Nephron progenitor cell (in vitro differentiated cells): ENCODE measurements around the gene PRRC2B.

Source experiments
- DNase-seq: peaks from one replicate; pipeline ENCODE4 v3.0.0; 2021
- H3K27ac Mint-ChIP-seq: 2 replicates; pipeline ENCODE4 v1.8.0; 2021; ENCODE audit warnings: mild to moderate bottlenecking, moderate library complexity, mixed read lengths
- H3K27me3 Mint-ChIP-seq: 2 replicates; pipeline ENCODE4 v1.8.0; 2021; ENCODE audit warnings: mild to moderate bottlenecking, low read depth, mixed read lengths; ENCODE audit not compliant: poor library complexity
- H3K36me3 Mint-ChIP-seq: 2 replicates; pipeline ENCODE4 v1.8.0; 2021; ENCODE audit warnings: low read depth, mixed read lengths
- H3K4me1 Mint-ChIP-seq: 2 replicates; pipeline ENCODE4 v1.8.0; 2021; ENCODE audit warnings: mixed read lengths
- H3K4me3 Mint-ChIP-seq: 2 replicates; pipeline ENCODE4 v1.8.0; 2021; ENCODE audit warnings: mild to moderate bottlenecking, moderate library complexity, mixed read lengths
- H3K9me3 Mint-ChIP-seq: 2 replicates; pipeline ENCODE4 v1.8.0; 2021; ENCODE audit warnings: mild to moderate bottlenecking, moderate library complexity, mixed read lengths
- CTCF ChIP-seq: fragments of 200-600 bp; sonication (generic); IDR thresholded peaks from 2 replicates; pipeline ENCODE4 v1.5.0; 2021; ENCODE audit warnings: antibody characterized with exemption

The PRRC2B gene

GRCh38 chr9:131475111-131475955, 81.4 kb downstream of the PRRC2B start:
- no peaks in the 10 kb centered on the region for H3K27me3 Mint-ChIP-seq
- no peak overlapping the region for H3K4me3 Mint-ChIP-seq
- no peaks in the 10 kb centered on the region for H3K9me3 Mint-ChIP-seq
- H3K4me1 Mint-ChIP-seq: no peaks in the 10 kb centered on the region
- H3K27ac Mint-ChIP-seq: peak overlapping the region; percentile 93
- peaks cover 69% of the 10 kb centered on the region for H3K36me3 Mint-ChIP-seq
- DNase-seq: no peak
- TF ChIP-seq CTCF: no peak

- Mint-ChIP-seq H3K4me1 (no peaks in the 10 kb centered on the region), H3K4me3 (no peak overlapping the region), H3K27ac (no peak overlapping the region), H3K36me3 (peaks cover 63% of the 10 kb centered on the region), H3K27me3 (no peaks in the 10 kb centered on the region), H3K9me3 (no peaks in the 10 kb centered on the region)
- no peak for DNase-seq
- TF ChIP-seq CTCF: peak; percentile 14
These were observed 82.3 kb downstream of the PRRC2B start for GRCh38 chr9:131475956-131476776.

GRCh38 chr9:131476777-131477345, 83.0 kb downstream of the PRRC2B start:
- DNase-seq: no peak

GRCh38 chr9:131477367-131477766, 83.5 kb downstream of the PRRC2B start:
- Mint-ChIP-seq H3K9me3 (no peaks in the 10 kb centered on the region), H3K27me3 (peaks cover 4% of the 10 kb centered on the region), H3K36me3 (peaks cover 66% of the 10 kb centered on the region), H3K4me3 (no peak overlapping the region), H3K4me1 (no peaks in the 10 kb centered on the region), H3K27ac (peak overlapping the region; percentile 29)
- TF ChIP-seq CTCF: no peak
- no peak for DNase-seq

More at GRCh38 chr9:131476777-131477345, 83.0 kb downstream of the PRRC2B start:
- Mint-ChIP-seq H3K4me3 (no peak overlapping the region), H3K4me1 (no peaks in the 10 kb centered on the region), H3K27me3 (peaks cover under 1% of the 10 kb centered on the region), H3K9me3 (no peaks in the 10 kb centered on the region), H3K36me3 (peaks cover 63% of the 10 kb centered on the region), H3K27ac (no peak overlapping the region)
- TF ChIP-seq CTCF: no peak

- DNase-seq: no peak
- no peak overlapping the region for H3K4me3 Mint-ChIP-seq
- H3K27ac Mint-ChIP-seq: no peak overlapping the region
- H3K4me1 Mint-ChIP-seq: no peaks in the 10 kb centered on the region
- peaks cover 6% of the 10 kb centered on the region for H3K27me3 Mint-ChIP-seq
- TF ChIP-seq CTCF: no peak
- peaks cover 66% of the 10 kb centered on the region for H3K36me3 Mint-ChIP-seq
- no peaks in the 10 kb centered on the region for H3K9me3 Mint-ChIP-seq
These were observed 84.0 kb downstream of the PRRC2B start for GRCh38 chr9:131477816-131478419.
